GM12801 (cell line): ENCODE data around the gene MSH2.

Experiments
- TF ChIP-seq, protein P1 (sequence below): IDR thresholded peaks from one replicate; pipeline ENCODE4 v1.5.1; 2011; ENCODE audit warnings: control low read depth; ENCODE audit not compliant: insufficient read length; ENCODE audit errors: extremely low read depth

The MSH2 gene

GRCh38 chr2:47452761-47453160 lies 49.8 kb downstream of the MSH2 start:
- TF ChIP-seq, protein P1, sequence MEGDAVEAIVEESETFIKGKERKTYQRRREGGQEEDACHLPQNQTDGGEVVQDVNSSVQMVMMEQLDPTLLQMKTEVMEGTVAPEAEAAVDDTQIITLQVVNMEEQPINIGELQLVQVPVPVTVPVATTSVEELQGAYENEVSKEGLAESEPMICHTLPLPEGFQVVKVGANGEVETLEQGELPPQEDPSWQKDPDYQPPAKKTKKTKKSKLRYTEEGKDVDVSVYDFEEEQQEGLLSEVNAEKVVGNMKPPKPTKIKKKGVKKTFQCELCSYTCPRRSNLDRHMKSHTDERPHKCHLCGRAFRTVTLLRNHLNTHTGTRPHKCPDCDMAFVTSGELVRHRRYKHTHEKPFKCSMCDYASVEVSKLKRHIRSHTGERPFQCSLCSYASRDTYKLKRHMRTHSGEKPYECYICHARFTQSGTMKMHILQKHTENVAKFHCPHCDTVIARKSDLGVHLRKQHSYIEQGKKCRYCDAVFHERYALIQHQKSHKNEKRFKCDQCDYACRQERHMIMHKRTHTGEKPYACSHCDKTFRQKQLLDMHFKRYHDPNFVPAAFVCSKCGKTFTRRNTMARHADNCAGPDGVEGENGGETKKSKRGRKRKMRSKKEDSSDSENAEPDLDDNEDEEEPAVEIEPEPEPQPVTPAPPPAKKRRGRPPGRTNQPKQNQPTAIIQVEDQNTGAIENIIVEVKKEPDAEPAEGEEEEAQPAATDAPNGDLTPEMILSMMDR = no peak

GRCh38 chr2:47455411-47455810 lies 52.5 kb downstream of the MSH2 start:
- TF ChIP-seq, protein P1 = no peak

DNA sequence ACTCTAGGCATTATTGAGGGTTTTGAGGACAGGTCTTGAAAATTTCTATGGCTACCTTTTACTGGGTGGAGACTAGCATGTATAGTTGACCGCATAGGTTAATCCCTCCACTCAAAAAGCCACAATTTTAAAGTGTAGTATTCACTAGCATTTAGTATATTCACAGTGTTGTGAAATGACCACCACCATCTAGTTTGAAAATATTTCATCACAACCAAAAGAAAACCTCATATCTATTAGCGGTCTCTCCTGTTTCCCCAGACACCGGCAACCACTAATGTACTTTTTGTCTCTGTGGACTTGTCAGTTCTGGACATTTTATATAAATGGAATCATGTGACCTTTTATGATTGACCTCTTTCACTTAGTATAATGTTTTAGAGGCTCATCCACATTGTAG lies 53.9 kb downstream of the MSH2 start:
- TF ChIP-seq, protein P1 = no peak

GRCh38 chr2:47457268-47457667 lies 54.3 kb downstream of the MSH2 start:
- TF ChIP-seq, protein P1 = no peak

DNA sequence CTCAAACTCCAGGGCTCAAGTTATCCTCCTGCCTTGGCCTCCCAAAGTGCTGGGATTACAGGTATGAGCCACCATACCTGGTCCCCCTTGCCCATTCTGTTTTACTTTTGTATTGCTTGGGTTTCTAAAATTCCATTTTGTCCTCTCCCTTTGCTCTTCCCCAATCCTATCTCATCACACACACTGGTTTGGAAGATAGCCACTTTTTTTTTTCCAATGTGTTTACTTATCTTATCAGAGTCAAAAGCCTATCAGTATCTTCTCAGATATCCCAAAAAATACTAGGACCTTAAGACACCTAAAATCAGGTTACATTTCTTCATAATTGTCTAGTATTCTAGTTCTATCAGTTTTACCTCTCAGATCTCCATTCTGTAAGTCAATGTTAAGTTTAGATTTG lies 56.1 kb downstream of the MSH2 start:
- TF ChIP-seq, protein P1 = no peak

DNA sequence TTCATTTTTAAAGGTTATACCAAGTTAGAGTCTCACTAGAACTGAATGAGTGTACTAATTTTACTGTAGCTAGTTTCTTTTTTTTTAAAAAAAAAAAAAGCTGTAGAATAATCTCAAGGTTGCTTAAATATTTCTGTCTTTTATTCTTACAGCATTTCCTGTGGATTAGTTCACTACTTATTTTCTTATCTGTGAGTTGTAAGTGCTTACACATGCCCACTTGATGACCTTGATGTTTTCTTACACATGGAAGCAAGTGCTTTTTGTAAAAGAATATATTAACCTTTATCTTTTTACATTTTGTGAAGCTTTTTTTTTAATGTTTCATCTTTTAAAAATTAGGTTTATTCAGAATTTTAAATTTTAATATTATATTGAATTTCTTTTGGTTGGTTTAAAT lies 57.8 kb downstream of the MSH2 start:
- TF ChIP-seq, protein P1 = no peak

- TF ChIP-seq, protein P1 = no peak
Measured at GRCh38 chr2:47471429-47472116, 68.6 kb downstream of the MSH2 start.
